ENCODE results near the gene ARVCF.

GRCh38 chr22:19972652-19973550 lies 43.7 kb downstream of the ARVCF start:
- TF ChIP-seq CTCF (conservative IDR thresholded peaks at IDR 0.05; ENCODE audit: low read depth, low read length) (no peak), EZH2 (IDR thresholded peaks at IDR 0.05; ENCODE audit: borderline replicate concordance, low read depth, low read length, poor library complexity, severe bottlenecking) (no peak)
